Pons (tissue), 1 donor: ENCODE data around the gene MICALL1.
"Not testable (repeated sequence)": the region's sequence is repeated elsewhere in the genome, so short reads cannot be mapped to it uniquely, and the experiment has no call there.

ENCODE experiments used
- DNase-seq: peaks from one replicate; pipeline ENCODE4 v3.0.0-alpha.2; 2016; ENCODE audit warnings: low spot score

MICALL1 gene

GRCh38 chr22:37926771-37927636, 20.9 kb downstream of the MICALL1 start:
- peak; percentile 43 for DNase-seq

GRCh38 chr22:37927637-37927936, 21.5 kb downstream of the MICALL1 start:
- DNase-seq = no peak

- DNase-seq = no peak
Measured at GRCh38 chr22:37929390-37929789, 23.3 kb downstream of the MICALL1 start.

- no peak for DNase-seq
Measured at GRCh38 chr22:37930270-37930951, 24.3 kb downstream of the MICALL1 start.

GRCh38 chr22:37930952-37931440, 24.9 kb downstream of the MICALL1 start:
- DNase-seq = no peak

GRCh38 chr22:37931893-37932389, 25.8 kb downstream of the MICALL1 start:
- no peak for DNase-seq

GRCh38 chr22:37932401-37932800, 26.3 kb downstream of the MICALL1 start:
- no peak for DNase-seq

- no peak for DNase-seq
Measured at GRCh38 chr22:37932821-37933578, 26.9 kb downstream of the MICALL1 start.

- peak; percentile 84 for DNase-seq
Measured at GRCh38 chr22:37933711-37934376, 27.7 kb downstream of the MICALL1 start.

GRCh38 chr22:37940698-37941376, 34.7 kb downstream of the MICALL1 start:
- DNase-seq = no peak

GRCh38 chr22:37942133-37942532, 36.0 kb downstream of the MICALL1 start:
- no peak for DNase-seq

GRCh38 chr22:37943136-37943824, 37.2 kb downstream of the MICALL1 start:
- DNase-seq = no peak

GRCh38 chr22:37943825-37944198, 37.7 kb downstream of the MICALL1 start:
- no peak for DNase-seq

GRCh38 chr22:37944423-37944822, 38.3 kb downstream of the MICALL1 start:
- not testable (repeated sequence) for DNase-seq

- DNase-seq = not testable (repeated sequence)
Measured at GRCh38 chr22:37947142-37947795, 41.2 kb downstream of the MICALL1 start.

GRCh38 chr22:37951305-37951704, 45.2 kb downstream of the MICALL1 start:
- DNase-seq = no peak

GRCh38 chr22:37952629-37953028, 46.5 kb downstream of the MICALL1 start:
- DNase-seq = not testable (repeated sequence)

- DNase-seq = peak; percentile 43
Measured at GRCh38 chr22:37953062-37953436, 47.0 kb downstream of the MICALL1 start.

- peak; percentile 96 for DNase-seq
Measured at GRCh38 chr22:37953437-37954179, 47.5 kb downstream of the MICALL1 start, which contains the start of the genes C22orf23 and POLR2F. Gene C22orf23, minus strand, starts transcription at chr22:37953601. Its CDS starts 452 bp downstream, at chr22:37953149. Gene POLR2F, plus strand, starts transcription at chr22:37953699. Its CDS starts 89 bp downstream, at chr22:37953788.
